Medulla oblongata (tissue), 1 donor: ENCODE data around the gene TEX38.
A peak's percentile ranks its signal among the peaks of the same experiment; 100 is the strongest.
"Not testable (repeated sequence)": the region's sequence is repeated elsewhere in the genome, so short reads cannot be mapped to it uniquely, and the experiment has no call there.

Experiments
- DNase-seq: peaks from one replicate; pipeline ENCODE4 v3.0.0-alpha.2; 2015; ENCODE audit errors: extremely low spot score

The TEX38 gene

GRCh38 chr1:46655848-46656247, 15.8 kb upstream of the TEX38 start:
- DNase-seq = no peak

GRCh38 chr1:46656643-46657042, 15.0 kb upstream of the TEX38 start:
- no peak for DNase-seq

- no peak for DNase-seq
Measured at GRCh38 chr1:46657775-46658174, 13.9 kb upstream of the TEX38 start.

- DNase-seq = no peak
Measured at GRCh38 chr1:46659307-46659870, 12.3 kb upstream of the TEX38 start.

GRCh38 chr1:46660116-46660515, 11.5 kb upstream of the TEX38 start:
- not testable (repeated sequence) for DNase-seq

- not testable (repeated sequence) for DNase-seq
Measured at GRCh38 chr1:46662919-46663318, 8.7 kb upstream of the TEX38 start.

GRCh38 chr1:46665983-46666382, 5.7 kb upstream of the TEX38 start:
- no peak for DNase-seq

- peak; percentile 62 for DNase-seq
Measured at GRCh38 chr1:46667782-46668760, 3.6 kb upstream of the TEX38 start, which contains the start of gene ATPAF1. TSS of gene ATPAF1 (minus strand) at chr1:46668364. CDS start at chr1:46668322, 42 bp downstream.

- no peak for DNase-seq
Measured at GRCh38 chr1:46670134-46670533, 1.5 kb upstream of the TEX38 start.

GRCh38 chr1:46672696-46673095, 1.0 kb downstream of the TEX38 start:
- no peak for DNase-seq

GRCh38 chr1:46673749-46674182, 2.1 kb downstream of the TEX38 start:
- DNase-seq = no peak

- no peak for DNase-seq
Measured at GRCh38 chr1:46675549-46676314, 4.1 kb downstream of the TEX38 start.

- no peak for DNase-seq
Measured at GRCh38 chr1:46676531-46676930, 4.9 kb downstream of the TEX38 start.

- no peak for DNase-seq
Measured at GRCh38 chr1:46677339-46677738, 5.7 kb downstream of the TEX38 start.

- no peak for DNase-seq
Measured at GRCh38 chr1:46679789-46680573, 8.3 kb downstream of the TEX38 start.

GRCh38 chr1:46681333-46682034, 9.8 kb downstream of the TEX38 start:
- no peak for DNase-seq

- no peak for DNase-seq
Measured at GRCh38 chr1:46682064-46682463, 10.4 kb downstream of the TEX38 start.

- DNase-seq = no peak
Measured at GRCh38 chr1:46684670-46685069, 13.0 kb downstream of the TEX38 start.

GRCh38 chr1:46686255-46686654, 14.6 kb downstream of the TEX38 start:
- no peak for DNase-seq

GRCh38 chr1:46687093-46687659, 15.5 kb downstream of the TEX38 start:
- peak; percentile 74 for DNase-seq
